Endodermal cell (in vitro differentiated cells): ENCODE data around the gene GAB4. TPM values are rescaled to one million over a fixed set of nuclear protein-coding genes. Genes with fewer than 3 reads are reported as not detected.

Experiments
- DNase-seq: peaks from one replicate; pipeline ENCODE4 v3.0.0-alpha.2; 2017
- H3K27ac ChIP-seq: 2 replicates; pipeline ENCODE4 v1.5.1; 2013; ENCODE audit warnings: mild to moderate bottlenecking, low read depth, low read length, moderate library complexity
- H3K27me3 ChIP-seq: 2 replicates; pipeline ENCODE4 v1.6.1; 2013; ENCODE audit warnings: mild to moderate bottlenecking, low read length, moderate library complexity; ENCODE audit not compliant: insufficient read depth, control insufficient read depth, poor library complexity, severe bottlenecking
- H3K36me3 ChIP-seq: 2 replicates; pipeline ENCODE4 v1.7.0; 2013; ENCODE audit warnings: mild to moderate bottlenecking, low read length, moderate library complexity; ENCODE audit not compliant: control insufficient read depth, insufficient read depth
- H3K4me1 ChIP-seq: one replicate; pipeline ENCODE4 v1.7.0; 2013; ENCODE audit warnings: low read length; ENCODE audit not compliant: control insufficient read depth, insufficient read depth
- H3K4me3 ChIP-seq: 2 replicates; pipeline ENCODE4 v1.5.1; 2013; ENCODE audit warnings: mild to moderate bottlenecking, low read length, moderate library complexity
- H3K9ac ChIP-seq: 2 replicates; pipeline ENCODE4 v1.6.1; 2013; ENCODE audit warnings: mild to moderate bottlenecking, low read length, moderate library complexity; ENCODE audit not compliant: poor library complexity, severe bottlenecking; ENCODE audit errors: extremely low read depth
- H3K9me3 ChIP-seq: 2 replicates; pipeline ENCODE4 v1.6.1; 2013; ENCODE audit warnings: mild to moderate bottlenecking, low read length, moderate library complexity; ENCODE audit not compliant: control insufficient read depth
- H3K27ac Mint-ChIP-seq: 2 replicates; pipeline ENCODE4 v1.8.0; 2020; ENCODE audit warnings: mixed read lengths
- H3K27me3 Mint-ChIP-seq: 2 replicates; pipeline ENCODE4 v1.8.0; 2021; ENCODE audit warnings: mild to moderate bottlenecking, mixed read lengths; ENCODE audit not compliant: insufficient read depth
- H3K36me3 Mint-ChIP-seq: 2 replicates; pipeline ENCODE4 v1.8.0; 2020; ENCODE audit warnings: low read depth, mixed read lengths
- H3K4me1 Mint-ChIP-seq: 2 replicates; pipeline ENCODE4 v1.8.0; 2020; ENCODE audit warnings: mixed read lengths
- H3K4me3 Mint-ChIP-seq: 2 replicates; pipeline ENCODE4 v1.8.0; 2020; ENCODE audit warnings: mild to moderate bottlenecking, moderate library complexity, mixed read lengths
- H3K9me3 Mint-ChIP-seq: 2 replicates; pipeline ENCODE4 v1.8.0; 2020; ENCODE audit warnings: mild to moderate bottlenecking, mixed read lengths
- WGBS, 2 experiments: methylation state at CpG; one replicate each; pipeline versions ENCODE4 v1.1.5 to v1.1.7; 2013; ENCODE audit warnings: missing lambda C conversion rate in 2 of 2, mixed read lengths in 1 of 2; ENCODE audit not compliant: insufficient coverage in 1 of 2, insufficient read length in 1 of 2; 5-methylcytosine and 5-hydroxymethylcytosine counted together
- total RNA-seq, 2 donors: library from RNA; stranded (reverse); fragmentation: NEBNext Ultra II Directional in 1 of 2; extraction: Animal tissue kit (Norgen Biotek cat#: 25700) in 1 of 2; gene quantifications; 2 replicates in 1 of 2; 3 replicates in 1 of 2; pipeline ENCODE4 v1.2.1, GENCODE V29; 2021
- TF ChIP-seq, protein P1 (sequence below): fragments of 200-600 bp; sonication (generic); conservative IDR thresholded peaks from 2 replicates; pipeline ENCODE4 v1.5.0; 2021; ENCODE audit warnings: antibody characterized with exemption, mild to moderate bottlenecking

GAB4 gene
- total RNA-seq, 2 donors from 2014 or later, result 0.22 TPM; not detected in 1

DNA sequence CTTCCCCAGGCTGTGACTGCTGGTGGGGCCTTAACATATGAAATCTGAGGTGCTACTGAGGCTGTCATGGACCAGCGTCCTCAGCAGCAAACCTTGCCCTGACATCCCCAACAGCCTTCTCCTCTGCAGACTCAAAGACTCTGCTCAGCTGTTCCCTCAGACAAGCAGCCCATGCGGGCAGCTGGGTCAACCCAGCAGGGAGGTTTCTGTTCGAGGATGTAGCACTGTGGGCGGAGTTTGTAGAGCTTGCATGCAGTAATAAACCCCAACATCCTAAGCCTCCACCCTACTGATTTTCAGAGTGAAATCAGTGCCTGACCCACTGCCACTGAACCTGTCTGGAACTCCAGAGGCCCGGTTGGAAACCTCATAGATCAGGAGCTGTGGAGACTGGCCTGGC, 94.0 kb downstream of the GAB4 start:
- Histone ChIP-seq H3K27ac (no peak overlapping the region), H3K9me3 (peaks cover 30% of the 10 kb centered on the region), H3K4me1 (no peaks in the 10 kb centered on the region), H3K9ac (no peak overlapping the region), H3K27me3 (no peaks in the 10 kb centered on the region), H3K4me3 (no peak overlapping the region), H3K36me3 (no peaks in the 10 kb centered on the region)
- H3K4me3 Mint-ChIP-seq, result no peak overlapping the region
- no peaks in the 10 kb centered on the region for H3K36me3 Mint-ChIP-seq
- H3K27ac Mint-ChIP-seq, result no peak overlapping the region
- no peak for DNase-seq
- TF ChIP-seq, protein P1, sequence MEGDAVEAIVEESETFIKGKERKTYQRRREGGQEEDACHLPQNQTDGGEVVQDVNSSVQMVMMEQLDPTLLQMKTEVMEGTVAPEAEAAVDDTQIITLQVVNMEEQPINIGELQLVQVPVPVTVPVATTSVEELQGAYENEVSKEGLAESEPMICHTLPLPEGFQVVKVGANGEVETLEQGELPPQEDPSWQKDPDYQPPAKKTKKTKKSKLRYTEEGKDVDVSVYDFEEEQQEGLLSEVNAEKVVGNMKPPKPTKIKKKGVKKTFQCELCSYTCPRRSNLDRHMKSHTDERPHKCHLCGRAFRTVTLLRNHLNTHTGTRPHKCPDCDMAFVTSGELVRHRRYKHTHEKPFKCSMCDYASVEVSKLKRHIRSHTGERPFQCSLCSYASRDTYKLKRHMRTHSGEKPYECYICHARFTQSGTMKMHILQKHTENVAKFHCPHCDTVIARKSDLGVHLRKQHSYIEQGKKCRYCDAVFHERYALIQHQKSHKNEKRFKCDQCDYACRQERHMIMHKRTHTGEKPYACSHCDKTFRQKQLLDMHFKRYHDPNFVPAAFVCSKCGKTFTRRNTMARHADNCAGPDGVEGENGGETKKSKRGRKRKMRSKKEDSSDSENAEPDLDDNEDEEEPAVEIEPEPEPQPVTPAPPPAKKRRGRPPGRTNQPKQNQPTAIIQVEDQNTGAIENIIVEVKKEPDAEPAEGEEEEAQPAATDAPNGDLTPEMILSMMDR, result no peak
- H3K27me3 Mint-ChIP-seq, result peaks cover 60% of the 10 kb centered on the region
- peaks cover 4% of the 10 kb centered on the region for H3K4me1 Mint-ChIP-seq
- no peaks in the 10 kb centered on the region for H3K9me3 Mint-ChIP-seq
- WGBS, 2 experiments, result 61 to 100% methylated on average over 1 to 5 of the region's 5 CpGs

GRCh38 chr22:16912281-16912680, 95.7 kb downstream of the GAB4 start:
- 77 to 90% methylated on average over 2 to 3 of the region's 3 CpGs for WGBS, 2 experiments
- Mint-ChIP-seq H3K4me3 (no peak overlapping the region), H3K36me3 (no peaks in the 10 kb centered on the region), H3K4me1 (peaks cover 2% of the 10 kb centered on the region), H3K27ac (no peak overlapping the region), H3K9me3 (no peaks in the 10 kb centered on the region), H3K27me3 (peaks cover 56% of the 10 kb centered on the region)
- Histone ChIP-seq H3K9ac (no peak overlapping the region), H3K27ac (no peak overlapping the region), H3K9me3 (peaks cover 27% of the 10 kb centered on the region), H3K4me1 (no peaks in the 10 kb centered on the region), H3K27me3 (no peaks in the 10 kb centered on the region), H3K4me3 (no peak overlapping the region), H3K36me3 (no peaks in the 10 kb centered on the region)
- DNase-seq, result no peak
- TF ChIP-seq, protein P1, result no peak

Other genes with a start within 250 kb of the GAB4 start
- gene XKR3, start 182.8 kb downstream of the GAB4 start, total RNA-seq, result not detected
- gene IL17RA, start 76.8 kb upstream of the GAB4 start, total RNA-seq, result 10 to 100 TPM; 14.8 to 16.0 TPM
- 10 to 100 TPM in 1 of 2 donors, 1 to 10 TPM in 1; 8.9 to 10.9 TPM for gene TMEM121B, start 113.1 kb upstream of the GAB4 start, total RNA-seq
- 10 to 100 TPM; 39.4 to 53.0 TPM for gene HDHD5, start 151.1 kb upstream of the GAB4 start, total RNA-seq
- gene ADA2, start 211.2 kb upstream of the GAB4 start, total RNA-seq, result 10 to 100 TPM; 57.6 to 86.8 TPM